HepG2 (cell line): ENCODE results near the gene SSTR5. TPM values are rescaled to one million over a fixed set of nuclear protein-coding genes. Genes with fewer than 3 reads are reported as not detected.

Experiments used
- ATAC-seq: fragments of 200-7000 bp; cut with Tn5 transposase; 3 replicates; pipeline ENCODE4 v1.9.1; 2020; ENCODE audit warnings: mild to moderate bottlenecking, moderate library complexity
- BruUV-seq: library from RNA; stranded (reverse); fragments of 400-500 nt; replicated peaks from 2 replicates; lab custom pipeline; 2021; lab: Mats Ljungman, UMichigan
- CTCF ChIA-PET: fragments of 300-600 bp; formaldehyde crosslinking; extraction: SDS; loops from one replicate; lab custom pipeline; 2021; ENCODE audit warnings: low total read pairs, inconsistent platforms, low intra/inter-chr PET ratio; lab: Yijun Ruan, JAX
- POLR2A ChIA-PET: fragments of 350-600 bp; sonication (Branson Sonifier 250); formaldehyde crosslinking; loops from one replicate; lab custom pipeline; 2020; ENCODE audit warnings: antibody characterized with exemption, inconsistent platforms; lab: Yijun Ruan, JAX
- DNase-seq: peaks from one replicate; pipeline ENCODE4 v3.0.0-alpha.2; 2015; ENCODE audit warnings: low spot score
- FAIRE-seq: peaks from 3 replicates; lab custom pipeline; 2011; peaks lifted over from hg19 to GRCh38; lab: Jason Lieb, UNC
- H2AFZ ChIP-seq: one replicate; pipeline ENCODE4 v1.6.1; 2011; ENCODE audit warnings: low read length, inconsistent platforms
- H3K27ac ChIP-seq: fragments of 300-600 bp; 3 replicates; pipeline ENCODE4 v1.8.0; 2011; ENCODE audit warnings: mixed run types, mild to moderate bottlenecking, mixed read lengths, low read length, inconsistent platforms; ENCODE audit not compliant: insufficient read depth; ENCODE audit errors: extremely low read length
- H3K27me3 ChIP-seq, 2 experiments: fragments of 200-600 bp in 1 of 2; 2 replicates in 1 of 2; 3 replicates in 1 of 2; pipeline versions ENCODE4 v1.6.0 to v1.8.0; 2011; ENCODE audit warnings: low read length in 2 of 2, mild to moderate bottlenecking in 2 of 2, moderate library complexity in 2 of 2, inconsistent platforms in 1 of 2; ENCODE audit not compliant: insufficient read depth in 2 of 2, control insufficient read depth in 1 of 2
- H3K36me3 ChIP-seq, 2 experiments: fragments of 200-600 bp in 1 of 2; replicated peaks in 1 of 2; 2 replicates in 1 of 2; 3 replicates in 1 of 2; pipeline versions ENCODE4 v1.5.1 to v1.8.0; 2011; ENCODE audit warnings: low read length in 2 of 2, inconsistent platforms in 1 of 2; ENCODE audit not compliant: insufficient read depth in 2 of 2, control insufficient read depth in 1 of 2
- H3K4me1 ChIP-seq: 2 replicates; pipeline ENCODE4 v1.5.1; 2012; ENCODE audit warnings: low read length, inconsistent platforms; ENCODE audit not compliant: insufficient read depth
- H3K4me2 ChIP-seq: 2 replicates; pipeline ENCODE4 v1.6.0; 2011; ENCODE audit warnings: low read depth, low read length, inconsistent platforms
- H3K4me3 ChIP-seq, 3 experiments: fragments of 200-600 bp in 1 of 3; sonication (generic), shearing (Covaris generic) in 1 of 3; replicated peaks in 1 of 3; 2 replicates each; pipeline ENCODE4 v1.5.1; 2011 to 2016; ENCODE audit warnings: low read length in 3 of 3, inconsistent platforms in 2 of 3, low read depth in 2 of 3, mild to moderate bottlenecking in 2 of 3, control low read depth in 1 of 3, mixed read lengths in 1 of 3; ENCODE audit not compliant: insufficient read depth in 1 of 3
- H3K79me2 ChIP-seq: one replicate; pipeline ENCODE4 v1.6.1; 2011; ENCODE audit warnings: low read length, inconsistent platforms; ENCODE audit not compliant: insufficient read depth
- H3K9ac ChIP-seq: 2 replicates; pipeline ENCODE4 v1.6.0; 2011; ENCODE audit warnings: mild to moderate bottlenecking, low read depth, low read length, inconsistent platforms; ENCODE audit not compliant: insufficient read depth
- H3K9me3 ChIP-seq: 2 replicates; pipeline ENCODE4 v1.5.1; 2012; ENCODE audit warnings: mild to moderate bottlenecking, low read length
- H4K20me1 ChIP-seq: 2 replicates; pipeline ENCODE4 v1.6.0; 2011; ENCODE audit warnings: inconsistent platforms, mild to moderate bottlenecking, low read length, moderate library complexity; ENCODE audit not compliant: insufficient read depth
- MTA1 ChIP-seq: sonication (generic); formaldehyde crosslinking; IDR thresholded peaks from 2 replicates; pipeline ENCODE4 v1.4.0; 2020; ENCODE audit warnings: missing genetic modification reagents, mild to moderate bottlenecking, borderline replicate concordance
- ZBTB40 ChIP-seq, 2 experiments: fragments of 450-650 bp in 1 of 2; sonication (generic) in 1 of 2; formaldehyde crosslinking in 1 of 2; IDR thresholded peaks; 2 replicates each; pipeline versions ENCODE4 v1.6.1 to v1.8.0; 2016 to 2022; ENCODE audit warnings: antibody characterized with exemption in 1 of 2, mild to moderate bottlenecking in 1 of 2, missing genetic modification reagents in 1 of 2
- WGBS: methylation state at CpG from one replicate; pipeline ENCODE4 v1.1.6; 2017; ENCODE audit warnings: low lambda C conversion rate; 5-methylcytosine and 5-hydroxymethylcytosine counted together
- in situ Hi-C: cut with HindIII; loops from 2 replicates; pipeline ENCODE4 v1.10.0; 2017; ENCODE audit warnings: low pct_unique_long_range_greater_than_20kb; ENCODE audit not compliant: extremely low pct_ligation_motif_present
- intact Hi-C: fragments of 100-400 bp; cut with micrococcal nuclease; formaldehyde crosslinking; loops from one replicate; pipeline ENCODE4 v1.10.0; 2022; ENCODE audit not compliant: unreplicated experiment
- polyA plus RNA-seq, 8 experiments: library from polyadenylated mRNA; depleted of rRNA in 3 of 8; stranded (reverse) in 7 of 8; unstranded in 1 of 8; fragments of >200 nt; fragmentation: Illumina TruSeq in 4 of 8; extraction: Trizol in 4 of 8; gene quantifications; 2 replicates each; pipeline versions ENCODE4 v1.2.1 to v1.2.3, GENCODE V29; 2011 to 2016; ENCODE audit warnings: low read depth in 4 of 8, missing spikeins in 1 of 8, mixed read lengths in 1 of 8; ENCODE audit not compliant: insufficient read depth in 1 of 8
- total RNA-seq, 5 experiments: library from RNA; depleted of rRNA; stranded (reverse); fragments of >200 nt; fragmentation: Illumina TruSeq; extraction: Trizol; gene quantifications; 2 replicates each; pipeline ENCODE4 v1.2.3, GENCODE V29; 2016; ENCODE audit warnings: low read depth in 1 of 5

SSTR5 gene
- total and polyA plus RNA-seq, 2 of the 13 experiments (the other 11 are each of a cell fraction or from before 2014, with no cell fraction given) = 0.20 to 0.49 TPM

- no peaks in the 10 kb centered on the region for H3K36me3 ChIP-seq
- CTCF ChIA-PET = no interaction called here
- no peaks in the 10 kb centered on the region for H3K9me3 ChIP-seq
- intact Hi-C loops = no loop called here
- 44% methylated on average over 7 of the region's 35 CpGs for WGBS
- H3K27me3 ChIP-seq = peaks cover 30 to 74% of the 10 kb centered on the region in 2 experiments; a peak in 4 of 5 replicates
- POLR2A ChIA-PET = interaction anchor here (0.6 kb wide), 2 partner anchors 27 to 456 kb away, joined by 3 to 4 read pairs; no protein-coding TSS in a partner anchor
- ATAC-seq (no peak), DNase-seq (no peak), FAIRE-seq (no peak)
- no peak overlapping the region for H3K9ac ChIP-seq
- no peak for TF ChIP-seq ZBTB40 (IDR thresholded peaks at IDR 0.05)
- TF ChIP-seq ZBTB40 (CRISPR knock-in tag; IDR thresholded peaks at IDR 0.05) = no peak
- no peak for TF ChIP-seq MTA1
- H3K4me2 ChIP-seq = no peak overlapping the region
- no peaks in the 10 kb centered on the region for H3K79me2 ChIP-seq
- no peaks in the 10 kb centered on the region for H3K4me1 ChIP-seq
- no peak overlapping the region for H3K4me3 ChIP-seq
- H3K27ac ChIP-seq = no peak overlapping the region
- BruUV-seq = no TSS peak
- no peak overlapping the region for H2AFZ ChIP-seq
- in situ Hi-C loops = no loop called here
- H4K20me1 ChIP-seq = 0 out of 2 replicates have a peak, but pooled peaks cover 3% of the 10 kb centered on the region
Observed at GRCh38 chr16:1119766-1120576, 47.4 kb downstream of the SSTR5 start.
